NCI-H2081 treated with DMSO at 0.1 percent for 48 hours (cell line): ENCODE results near the gene CCL16.

Experiments used
- DNase-seq: peaks from one replicate; lab custom pipeline; 2025; lab: John Stamatoyannopoulos, UW

The CCL16 gene

DNA sequence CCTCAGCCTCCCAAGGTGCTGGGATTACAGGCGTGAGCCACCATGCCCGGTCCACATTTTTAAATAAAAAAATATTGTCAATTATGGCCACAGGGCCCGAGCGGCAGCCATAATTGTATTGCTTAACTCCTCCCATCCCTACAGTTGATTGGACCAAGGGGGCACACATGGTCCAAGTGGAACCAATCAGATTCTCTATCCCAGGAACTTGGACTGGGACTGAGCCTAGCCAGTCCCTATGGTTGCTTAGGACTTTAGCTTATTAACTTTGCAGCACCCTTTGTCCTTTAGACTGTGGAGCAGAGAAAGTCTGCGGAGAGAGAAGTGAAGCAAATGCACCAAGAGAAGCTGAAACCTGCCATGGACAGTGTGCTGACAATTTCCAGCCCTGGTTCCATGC is 45.2 kb downstream of the CCL16 start:
- DNase-seq, result no peak

- DNase-seq, result no peak
Measured at GRCh38 chr17:35934760-35935159, 46.5 kb downstream of the CCL16 start.

DNA sequence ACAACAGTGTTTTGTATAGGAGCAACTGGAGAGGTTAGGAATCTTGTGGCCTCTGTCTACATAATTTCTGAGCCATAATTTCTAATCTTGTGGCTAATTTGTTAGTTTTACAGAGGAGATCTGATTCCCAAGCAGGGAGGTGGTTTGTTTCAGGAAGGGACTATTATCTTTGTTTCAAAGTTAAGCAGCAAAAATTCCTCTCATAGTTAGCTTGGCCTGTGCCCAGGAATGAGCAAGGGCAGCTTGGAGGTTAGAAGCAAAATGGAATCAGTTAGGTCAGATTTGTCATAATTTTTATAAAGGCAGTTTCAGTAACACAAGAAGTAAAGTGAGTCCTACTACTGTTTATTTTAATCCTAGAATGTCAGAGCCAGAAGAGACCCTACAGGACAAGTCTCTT is 48.7 kb downstream of the CCL16 start:
- DNase-seq, result no peak

- DNase-seq, result no peak
Measured at GRCh38 chr17:35931794-35932425, 49.4 kb downstream of the CCL16 start.

DNA sequence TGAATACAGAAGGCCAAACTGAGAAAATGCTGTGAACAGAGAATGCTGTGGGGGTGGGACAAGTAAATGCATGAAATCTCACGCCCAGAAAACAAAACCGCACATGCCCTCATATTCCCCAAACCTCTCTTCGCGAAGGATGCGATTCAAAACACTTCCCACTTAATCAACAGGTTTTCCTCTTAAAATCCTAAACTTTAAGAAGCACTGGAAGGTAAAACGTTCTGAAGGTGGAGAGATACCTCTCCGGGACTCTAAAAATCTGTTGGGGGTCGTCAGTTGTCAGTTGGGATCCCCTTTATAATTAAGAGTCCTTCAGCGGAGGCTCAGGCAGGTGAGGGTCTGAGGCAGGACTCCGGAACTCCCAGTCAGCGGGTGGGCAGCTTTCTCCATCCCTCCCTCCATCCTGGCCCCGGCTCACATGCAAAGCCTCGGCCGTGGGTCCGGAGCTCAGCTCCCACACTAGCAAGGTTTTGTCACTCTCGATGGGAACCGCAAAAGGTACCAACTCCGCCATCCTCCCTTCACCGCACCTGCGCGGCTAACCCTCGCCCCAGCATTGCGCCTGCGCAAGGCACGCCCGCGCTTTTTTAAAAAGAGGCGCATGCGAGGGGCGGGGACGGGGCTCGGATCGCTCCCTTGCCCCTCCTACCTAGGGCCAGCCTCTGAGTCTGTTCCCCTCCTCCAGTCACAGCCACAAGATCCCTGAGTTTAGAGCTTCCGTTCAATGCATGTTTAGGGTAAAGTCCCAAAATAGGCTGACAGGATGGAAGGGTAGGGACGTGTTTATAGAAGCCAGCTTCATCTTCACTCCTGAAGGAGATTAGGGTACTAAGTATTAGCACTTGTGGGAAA is 50.9 kb downstream of the CCL16 start, which contains the start of gene RDM1:
Gene RDM1, minus strand, starts transcription at position 563 of the 855 bp plus-strand sequence. Its CDS starts 46 bp downstream, at position 517.
- peak; percentile 68 for DNase-seq

DNA sequence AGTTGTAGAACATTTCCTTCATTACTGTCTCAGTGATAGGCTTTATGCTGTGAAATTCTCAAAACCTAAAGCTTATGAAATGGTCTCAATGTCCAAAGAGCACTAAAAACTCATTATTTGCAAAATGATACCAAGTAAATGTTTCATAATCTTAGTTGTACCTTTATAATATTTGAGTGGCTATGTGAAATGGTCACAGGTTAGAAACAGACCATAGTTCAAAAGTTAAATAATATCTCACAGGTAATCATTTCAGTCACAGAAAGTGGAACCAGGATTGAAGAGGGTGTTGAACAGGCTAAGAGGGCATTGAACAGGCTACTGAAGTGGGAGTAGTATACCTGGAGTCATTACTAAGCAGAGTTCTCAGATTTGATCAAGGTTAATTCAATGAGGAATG is 53.6 kb downstream of the CCL16 start:
- no peak for DNase-seq
